Activated naive CD4-positive, alpha-beta T cell treated with anti-CD3 and anti-CD28 coated beads for 36 hours (primary cell): ENCODE measurements around the gene EPHA3. TPM values are rescaled to one million over a fixed set of nuclear protein-coding genes. Genes with fewer than 3 reads are reported as not detected.

Experiments
- CTCF ChIA-PET: fragments of 350-600 bp; sonication (Branson Sonifier 250); formaldehyde crosslinking; loops from one replicate; lab custom pipeline; 2021; ENCODE audit warnings: antibody characterized with exemption; lab: Charles Lee
- DNase-seq: peaks from one replicate; pipeline ENCODE4 v3.0.0-alpha.2; 2020
- H3K27ac Mint-ChIP-seq: one replicate; pipeline ENCODE4 v1.8.0; 2021; ENCODE audit warnings: mild to moderate bottlenecking, mixed read lengths
- H3K27me3 Mint-ChIP-seq: one replicate; pipeline ENCODE4 v1.8.0; 2021; ENCODE audit warnings: low read depth, mixed read lengths
- H3K36me3 Mint-ChIP-seq: one replicate; pipeline ENCODE4 v1.8.0; 2021; ENCODE audit warnings: low read depth, mixed read lengths
- H3K4me1 Mint-ChIP-seq: one replicate; pipeline ENCODE4 v1.8.0; 2021; ENCODE audit warnings: low read depth, mixed read lengths
- H3K4me3 Mint-ChIP-seq: one replicate; pipeline ENCODE4 v1.8.0; 2021; ENCODE audit warnings: mild to moderate bottlenecking, moderate library complexity, mixed read lengths
- H3K9me3 Mint-ChIP-seq: one replicate; pipeline ENCODE4 v1.8.0; 2021; ENCODE audit warnings: mixed read lengths
- intact Hi-C: fragments of 100-400 bp; cut with micrococcal nuclease; formaldehyde crosslinking; loops from one replicate; pipeline ENCODE4 v1.15.1; 2023
- total RNA-seq, 2 experiments: library from RNA; stranded (reverse); gene quantifications; one replicate each; pipeline ENCODE4 v1.2.3, GENCODE V29; 2021

Gene EPHA3
- total RNA-seq, 2 experiments from 2014 or later, result not detected

GRCh38 chr3:89212619-89213018 is 105.2 kb downstream of the EPHA3 start:
- Mint-ChIP-seq H3K9me3 (no peaks in the 10 kb centered on the region), H3K4me1 (no peaks in the 10 kb centered on the region), H3K36me3 (no peaks in the 10 kb centered on the region), H3K4me3 (no peak overlapping the region), H3K27me3 (no peaks in the 10 kb centered on the region), H3K27ac (no peak overlapping the region)
- intact Hi-C loops, result no loop called here
- CTCF ChIA-PET, result no interaction called here
- no peak for DNase-seq

GRCh38 chr3:89216016-89216739 is 108.8 kb downstream of the EPHA3 start:
- intact Hi-C loops, result no loop called here
- DNase-seq, result no peak
- no peaks in the 10 kb centered on the region for H3K27me3 Mint-ChIP-seq
- peaks cover 4% of the 10 kb centered on the region for H3K9me3 Mint-ChIP-seq
- H3K36me3 Mint-ChIP-seq, result no peaks in the 10 kb centered on the region
- H3K4me1 Mint-ChIP-seq, result no peaks in the 10 kb centered on the region
- CTCF ChIA-PET, result no interaction called here
- no peak overlapping the region for H3K4me3 Mint-ChIP-seq
- H3K27ac Mint-ChIP-seq, result no peak overlapping the region

- Mint-ChIP-seq H3K36me3 (no peaks in the 10 kb centered on the region), H3K4me3 (no peak overlapping the region), H3K4me1 (no peaks in the 10 kb centered on the region), H3K9me3 (peaks cover 6% of the 10 kb centered on the region), H3K27me3 (no peaks in the 10 kb centered on the region), H3K27ac (no peak overlapping the region)
- no peak for DNase-seq
- intact Hi-C loops, result no loop called here
- CTCF ChIA-PET, result no interaction called here
Measured at GRCh38 chr3:89217148-89217685, 109.8 kb downstream of the EPHA3 start.

GRCh38 chr3:89221924-89222323 is 114.5 kb downstream of the EPHA3 start:
- H3K27ac Mint-ChIP-seq, result no peak overlapping the region
- H3K27me3 Mint-ChIP-seq, result no peaks in the 10 kb centered on the region
- H3K4me1 Mint-ChIP-seq, result no peaks in the 10 kb centered on the region
- H3K9me3 Mint-ChIP-seq, result peaks cover 8% of the 10 kb centered on the region
- CTCF ChIA-PET, result interaction anchor here (0.6 kb wide), 1 partner anchor 8 kb away, joined by 3 read pairs; no protein-coding TSS in a partner anchor
- no peak overlapping the region for H3K4me3 Mint-ChIP-seq
- no peak for DNase-seq
- intact Hi-C loops, result no loop called here
- no peaks in the 10 kb centered on the region for H3K36me3 Mint-ChIP-seq

- H3K4me3 Mint-ChIP-seq, result no peak overlapping the region
- no peaks in the 10 kb centered on the region for H3K27me3 Mint-ChIP-seq
- intact Hi-C loops, result no loop called here
- DNase-seq, result no peak
- H3K27ac Mint-ChIP-seq, result no peak overlapping the region
- no peaks in the 10 kb centered on the region for H3K4me1 Mint-ChIP-seq
- CTCF ChIA-PET, result no interaction called here
- H3K9me3 Mint-ChIP-seq, result peaks cover 8% of the 10 kb centered on the region
- no peaks in the 10 kb centered on the region for H3K36me3 Mint-ChIP-seq
Measured at GRCh38 chr3:89223188-89223587, 115.8 kb downstream of the EPHA3 start.

- Mint-ChIP-seq H3K27ac (no peak overlapping the region), H3K36me3 (no peaks in the 10 kb centered on the region), H3K4me3 (no peak overlapping the region), H3K4me1 (no peaks in the 10 kb centered on the region), H3K9me3 (peaks cover 3% of the 10 kb centered on the region), H3K27me3 (no peaks in the 10 kb centered on the region)
- DNase-seq, result no peak
- intact Hi-C loops, result no loop called here
- CTCF ChIA-PET, result no interaction called here
Measured at GRCh38 chr3:89227218-89227617, 119.8 kb downstream of the EPHA3 start.

GRCh38 chr3:89227634-89228033 is 120.2 kb downstream of the EPHA3 start:
- H3K36me3 Mint-ChIP-seq, result no peaks in the 10 kb centered on the region
- no peak for DNase-seq
- CTCF ChIA-PET, result no interaction called here
- no peak overlapping the region for H3K4me3 Mint-ChIP-seq
- H3K27ac Mint-ChIP-seq, result no peak overlapping the region
- no peaks in the 10 kb centered on the region for H3K27me3 Mint-ChIP-seq
- H3K4me1 Mint-ChIP-seq, result no peaks in the 10 kb centered on the region
- H3K9me3 Mint-ChIP-seq, result peaks cover 3% of the 10 kb centered on the region
- intact Hi-C loops, result no loop called here

- Mint-ChIP-seq H3K4me3 (no peak overlapping the region), H3K4me1 (no peaks in the 10 kb centered on the region), H3K27ac (no peak overlapping the region), H3K9me3 (peaks cover 2% of the 10 kb centered on the region), H3K36me3 (no peaks in the 10 kb centered on the region), H3K27me3 (no peaks in the 10 kb centered on the region)
- intact Hi-C loops, result no loop called here
- no peak for DNase-seq
- CTCF ChIA-PET, result no interaction called here
Measured at GRCh38 chr3:89232155-89232554, 124.7 kb downstream of the EPHA3 start.

- no peak for DNase-seq
- Mint-ChIP-seq H3K4me3 (no peak overlapping the region), H3K9me3 (peaks cover 2% of the 10 kb centered on the region), H3K36me3 (no peaks in the 10 kb centered on the region), H3K27ac (no peak overlapping the region), H3K4me1 (no peaks in the 10 kb centered on the region), H3K27me3 (no peaks in the 10 kb centered on the region)
- intact Hi-C loops, result no loop called here
- CTCF ChIA-PET, result no interaction called here
Measured at GRCh38 chr3:89234620-89235019, 127.2 kb downstream of the EPHA3 start.

GRCh38 chr3:89238846-89239245 is 131.4 kb downstream of the EPHA3 start:
- Mint-ChIP-seq H3K4me1 (no peaks in the 10 kb centered on the region), H3K4me3 (no peak overlapping the region), H3K9me3 (no peaks in the 10 kb centered on the region), H3K27ac (no peak overlapping the region), H3K36me3 (no peaks in the 10 kb centered on the region), H3K27me3 (no peaks in the 10 kb centered on the region)
- intact Hi-C loops, result no loop called here
- CTCF ChIA-PET, result no interaction called here
- DNase-seq, result no peak

GRCh38 chr3:89239774-89240173 is 132.4 kb downstream of the EPHA3 start:
- H3K27ac Mint-ChIP-seq, result no peak overlapping the region
- intact Hi-C loops, result no loop called here
- CTCF ChIA-PET, result no interaction called here

GRCh38 chr3:89245612-89246011 is 138.2 kb downstream of the EPHA3 start:
- DNase-seq, result no peak
- Mint-ChIP-seq H3K9me3 (peaks cover 1% of the 10 kb centered on the region), H3K27ac (no peak overlapping the region), H3K4me3 (no peak overlapping the region), H3K4me1 (no peaks in the 10 kb centered on the region), H3K36me3 (no peaks in the 10 kb centered on the region), H3K27me3 (no peaks in the 10 kb centered on the region)
- CTCF ChIA-PET, result no interaction called here
- intact Hi-C loops, result no loop called here

More at GRCh38 chr3:89239774-89240173, 132.4 kb downstream of the EPHA3 start:
- no peak for DNase-seq
- Mint-ChIP-seq H3K36me3 (no peaks in the 10 kb centered on the region), H3K4me1 (no peaks in the 10 kb centered on the region), H3K4me3 (no peak overlapping the region), H3K9me3 (no peaks in the 10 kb centered on the region), H3K27me3 (no peaks in the 10 kb centered on the region)

- Mint-ChIP-seq H3K9me3 (peaks cover 1% of the 10 kb centered on the region), H3K4me3 (no peak overlapping the region), H3K36me3 (no peaks in the 10 kb centered on the region), H3K27me3 (no peaks in the 10 kb centered on the region), H3K4me1 (no peaks in the 10 kb centered on the region), H3K27ac (no peak overlapping the region)
- intact Hi-C loops, result no loop called here
- DNase-seq, result no peak
- CTCF ChIA-PET, result no interaction called here
Measured at GRCh38 chr3:89246326-89246725, 138.9 kb downstream of the EPHA3 start.
